RCC 7860 (cell line): ENCODE data around the gene PTPN1.

Source experiments
- DNase-seq: peaks from one replicate; pipeline ENCODE4 v3.0.0-alpha.2; 2015; ENCODE audit warnings: low spot score
- FAIRE-seq: peaks from 2 replicates; lab custom pipeline; 2012; peaks lifted over from hg19 to GRCh38; lab: Jason Lieb, UNC

Gene PTPN1

DNA sequence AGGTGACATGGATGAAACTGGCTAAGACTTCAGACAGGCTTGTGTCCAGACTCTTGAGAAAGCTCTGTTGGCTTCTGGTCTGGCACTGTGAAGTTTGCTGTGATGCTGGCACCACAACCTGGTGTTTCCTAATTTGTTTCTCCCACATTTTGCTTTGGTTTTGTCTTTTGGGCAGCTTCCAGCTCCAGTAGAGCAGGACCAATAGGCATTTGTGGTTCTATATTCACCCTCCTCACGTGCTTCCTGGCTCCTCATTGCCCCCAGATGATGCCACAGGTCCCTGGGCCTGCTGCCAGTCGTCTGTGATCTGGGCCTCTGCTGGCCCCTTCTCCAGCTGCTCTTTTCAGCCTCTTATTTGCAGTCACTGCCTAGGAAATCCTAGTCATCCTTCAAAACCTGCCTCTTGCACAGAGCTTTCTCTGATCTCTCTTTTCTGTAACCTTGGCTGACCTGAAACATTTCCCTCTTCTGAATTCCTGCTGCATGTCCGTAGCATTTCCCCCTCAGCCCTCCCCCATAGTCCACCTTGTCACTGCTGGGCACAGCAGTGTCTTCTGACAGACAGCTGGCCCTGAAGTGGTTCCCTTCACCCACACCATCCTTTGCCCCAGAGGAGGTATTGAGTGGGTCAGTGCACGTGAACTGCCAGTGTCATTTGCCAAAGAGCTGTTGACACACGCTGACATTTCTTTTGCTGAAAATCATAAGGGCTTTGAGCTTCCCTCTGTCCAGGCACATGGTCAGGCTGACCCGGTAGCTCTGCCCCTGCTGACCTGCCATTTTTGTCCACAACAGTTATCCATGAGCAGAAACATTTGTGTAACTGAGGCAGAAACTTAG is 63.0 kb downstream of the PTPN1 start:
- FAIRE-seq = peak; percentile 54
- peak; percentile 57 for DNase-seq

DNA sequence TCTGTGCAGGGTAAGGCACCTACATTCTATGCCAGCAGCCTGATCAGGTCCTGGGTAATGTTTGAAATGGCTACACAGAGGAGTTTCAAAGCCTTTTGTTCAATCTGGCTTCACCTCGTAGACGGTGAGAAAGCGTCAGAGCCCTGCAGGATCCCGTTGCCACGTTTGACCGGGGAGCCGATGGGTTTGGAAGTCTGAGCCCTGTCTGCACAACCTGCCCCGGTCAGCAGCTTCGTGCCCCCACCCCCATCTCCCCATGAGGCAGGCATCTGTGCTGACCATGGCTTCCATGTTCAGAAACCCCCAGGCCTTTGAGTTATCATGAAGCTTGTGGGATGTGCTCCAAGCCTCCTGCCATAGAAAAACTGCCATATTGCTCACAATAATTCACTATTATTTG is 63.9 kb downstream of the PTPN1 start:
- FAIRE-seq (no peak), DNase-seq (no peak)

DNA sequence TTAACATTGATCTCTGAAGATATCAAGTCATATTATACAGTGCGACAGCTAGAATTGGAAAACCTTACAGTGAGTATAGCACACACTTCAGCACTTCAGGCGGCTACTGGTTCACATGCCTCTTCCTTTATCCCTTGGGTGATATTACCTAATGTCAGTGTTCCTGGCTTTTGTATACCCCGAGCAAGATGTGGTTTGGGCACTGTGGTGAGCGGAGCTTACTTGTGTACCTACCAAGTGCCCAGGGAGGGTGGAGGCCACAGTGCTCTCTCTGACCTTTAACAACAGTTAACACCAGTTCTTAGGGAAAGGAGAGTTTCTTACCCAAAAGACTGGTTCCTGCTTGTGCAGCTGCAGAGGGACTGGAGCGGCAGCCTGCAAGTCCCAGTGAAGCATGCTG is 64.4 kb downstream of the PTPN1 start:
- FAIRE-seq = no peak
- no peak for DNase-seq

DNA sequence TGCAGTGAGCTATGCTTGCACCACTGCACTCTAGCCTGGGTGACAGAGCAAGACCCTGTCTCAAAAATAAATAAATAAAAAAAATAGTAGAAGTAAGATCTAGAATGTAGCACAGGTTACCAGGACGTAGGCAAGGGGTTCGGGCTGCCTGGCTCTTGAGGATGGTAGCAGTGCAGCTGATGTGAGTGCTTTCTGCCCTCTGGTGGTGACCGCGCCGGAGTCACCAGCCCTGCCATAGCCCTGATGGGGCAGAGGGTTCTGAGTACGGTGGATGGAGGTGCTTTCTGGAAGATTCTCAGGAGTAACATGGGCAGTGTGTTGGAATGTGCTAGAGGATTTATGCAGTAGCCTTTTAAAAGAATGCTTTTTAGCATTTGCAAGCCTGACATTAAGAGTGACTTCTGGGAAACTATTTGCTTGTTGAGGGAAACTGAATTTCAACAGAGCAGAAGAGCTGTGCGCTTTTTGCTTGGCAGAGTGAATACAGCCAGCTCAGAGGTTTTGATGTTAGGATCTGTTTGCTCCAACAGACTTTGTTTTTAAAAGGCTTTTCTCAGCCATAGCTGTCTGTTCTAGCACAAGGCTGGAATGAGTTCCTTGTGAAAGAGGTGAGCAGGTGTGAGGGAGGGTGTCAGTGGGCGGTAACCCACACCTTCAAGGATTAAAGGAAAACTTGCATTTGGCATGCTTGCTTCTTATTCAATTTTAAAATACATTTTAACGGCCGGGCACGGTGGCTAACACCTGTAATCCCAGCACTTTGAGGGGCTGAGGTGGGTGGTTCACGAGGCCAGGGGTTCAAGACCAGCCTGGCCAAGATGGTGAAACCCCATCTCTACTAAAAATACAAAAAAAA is 65.9 kb downstream of the PTPN1 start:
- no peak for FAIRE-seq
- DNase-seq = peak; percentile 34

DNA sequence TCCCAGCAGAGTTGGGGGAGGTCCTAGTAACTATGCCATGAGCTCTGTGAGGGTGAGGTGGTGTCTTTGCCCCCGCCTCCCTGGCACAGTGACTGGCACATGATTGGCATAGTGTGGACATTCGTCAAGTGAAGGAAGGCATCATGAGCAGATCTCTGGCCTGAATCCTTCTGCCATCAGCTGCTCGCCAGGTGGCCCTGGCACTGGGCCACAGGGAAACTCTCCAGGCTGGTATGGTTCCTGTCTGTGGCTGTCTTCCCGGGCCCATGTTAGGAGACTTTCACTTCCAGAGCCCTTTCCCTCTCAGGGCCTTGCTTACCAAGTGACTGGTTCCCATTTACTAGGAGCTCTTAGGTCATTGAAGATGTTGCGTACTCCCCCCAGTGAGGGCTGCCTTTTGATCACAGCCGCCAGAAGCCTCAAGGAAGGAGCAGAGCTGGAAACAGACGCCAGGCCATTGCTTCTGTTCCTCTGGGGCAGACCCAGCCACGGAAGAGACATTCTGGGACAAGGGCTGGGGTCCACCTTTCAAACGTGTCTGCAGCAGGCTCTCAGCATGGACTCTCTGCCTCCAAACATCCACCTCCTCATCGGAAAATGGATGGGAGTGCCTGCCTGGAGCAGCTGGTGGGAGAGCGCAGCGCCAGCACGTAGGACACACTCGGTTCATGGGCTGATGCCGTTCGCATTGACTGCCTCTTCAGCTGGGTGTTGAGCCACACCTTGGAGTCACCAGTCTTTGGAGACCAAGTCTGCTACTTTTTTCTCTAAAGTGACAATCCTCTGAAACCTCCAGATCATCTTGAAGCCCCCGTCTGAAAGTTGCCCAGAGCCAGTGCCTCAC is 67.2 kb downstream of the PTPN1 start:
- FAIRE-seq (no peak), DNase-seq (no peak)

DNA sequence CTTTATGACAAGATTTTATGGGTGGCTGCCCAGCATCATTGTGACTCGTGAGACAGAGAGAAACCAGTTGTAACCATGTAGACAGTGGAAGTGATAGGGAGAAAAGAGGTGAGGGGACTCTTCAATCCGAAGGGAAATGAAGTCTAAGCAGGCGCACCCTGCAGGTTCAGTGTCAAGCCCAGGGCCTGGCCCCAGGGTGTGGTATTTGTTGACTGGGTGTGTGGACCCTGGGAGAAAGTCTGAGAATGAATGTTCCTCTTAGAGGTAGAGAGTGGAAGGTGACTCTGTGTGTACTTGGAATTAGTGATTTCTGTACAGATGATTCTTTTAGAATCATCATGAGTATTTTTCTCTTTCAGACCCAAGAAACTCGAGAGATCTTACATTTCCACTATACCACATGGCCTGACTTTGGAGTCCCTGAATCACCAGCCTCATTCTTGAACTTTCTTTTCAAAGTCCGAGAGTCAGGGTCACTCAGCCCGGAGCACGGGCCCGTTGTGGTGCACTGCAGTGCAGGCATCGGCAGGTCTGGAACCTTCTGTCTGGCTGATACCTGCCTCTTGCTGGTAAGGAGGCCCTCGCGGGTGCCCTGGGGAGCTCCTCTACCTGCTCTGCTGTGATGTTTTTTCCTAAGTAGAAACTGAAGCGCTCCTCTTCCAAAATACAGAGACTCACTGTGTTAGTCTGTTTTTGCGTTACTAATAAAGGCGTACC is 68.0 kb downstream of the PTPN1 start:
- FAIRE-seq (no peak), DNase-seq (no peak)

DNA sequence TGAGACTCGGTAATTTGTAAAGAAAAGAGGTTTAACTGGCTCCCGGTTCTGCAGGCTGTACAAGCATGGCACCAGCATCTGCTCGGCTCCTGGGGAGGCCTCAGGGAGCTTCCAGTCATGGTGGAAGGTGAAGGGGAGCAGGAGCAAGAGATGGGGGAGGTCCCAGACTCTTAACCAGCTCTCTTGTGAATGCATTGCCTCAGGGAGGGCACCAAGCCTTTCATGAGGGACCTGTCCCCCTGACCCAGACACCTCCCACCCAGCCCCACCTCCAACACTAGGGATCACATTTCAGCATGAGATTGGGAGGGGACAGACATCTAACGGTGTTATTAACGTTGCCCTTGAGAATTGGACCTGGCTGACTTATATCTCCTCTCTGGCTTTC is 68.6 kb downstream of the PTPN1 start:
- DNase-seq (no peak), FAIRE-seq (no peak)

DNA sequence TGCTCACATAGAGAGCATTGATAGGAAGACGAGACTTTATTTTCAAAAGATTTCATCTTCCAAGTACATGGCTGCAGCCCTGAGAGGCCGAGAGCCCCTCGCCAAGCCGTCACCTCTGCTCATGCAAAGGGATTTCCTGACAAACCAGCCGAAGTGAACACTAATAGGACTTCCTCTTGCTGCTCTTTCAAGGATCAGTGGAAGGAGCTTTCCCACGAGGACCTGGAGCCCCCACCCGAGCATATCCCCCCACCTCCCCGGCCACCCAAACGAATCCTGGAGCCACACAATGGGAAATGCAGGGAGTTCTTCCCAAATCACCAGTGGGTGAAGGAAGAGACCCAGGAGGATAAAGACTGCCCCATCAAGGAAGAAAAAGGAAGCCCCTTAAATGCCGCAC is 69.3 kb downstream of the PTPN1 start:
- DNase-seq (no peak), FAIRE-seq (no peak)

DNA sequence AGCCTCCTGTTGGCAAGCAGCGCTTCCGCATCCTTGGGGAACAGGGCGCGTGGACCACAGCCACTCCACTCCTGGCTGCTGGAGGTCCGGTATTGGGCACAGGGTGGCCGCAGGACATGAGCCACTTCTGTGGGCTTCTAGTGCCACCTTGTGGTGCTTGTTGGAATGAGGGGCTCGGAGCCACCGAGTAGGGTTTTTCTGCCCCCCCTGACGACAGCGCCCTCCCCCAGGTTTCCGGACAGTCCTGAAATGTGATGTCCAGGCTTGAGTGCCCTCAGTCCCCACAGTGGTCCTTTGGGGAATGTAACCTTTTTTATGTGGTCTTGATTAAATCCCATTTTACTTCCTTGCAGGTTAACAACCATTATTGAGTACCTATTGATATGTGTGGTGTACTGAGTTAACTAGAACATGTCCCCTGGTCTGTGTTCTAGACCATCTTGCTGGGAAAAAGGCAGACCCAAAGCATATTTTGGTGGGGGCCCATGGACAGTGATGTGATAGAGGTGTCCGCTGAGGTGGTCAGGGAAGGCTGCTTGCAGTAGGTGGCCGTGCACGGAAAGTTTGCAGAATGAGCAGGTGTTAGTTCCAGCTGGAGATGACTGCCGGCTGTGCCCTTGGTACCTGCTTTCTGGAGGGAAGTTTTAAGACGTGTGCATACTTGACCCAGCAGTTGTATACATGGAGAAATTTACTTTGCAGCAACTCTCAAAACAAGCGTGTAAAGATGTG is 70.0 kb downstream of the PTPN1 start:
- FAIRE-seq = no peak

DNA sequence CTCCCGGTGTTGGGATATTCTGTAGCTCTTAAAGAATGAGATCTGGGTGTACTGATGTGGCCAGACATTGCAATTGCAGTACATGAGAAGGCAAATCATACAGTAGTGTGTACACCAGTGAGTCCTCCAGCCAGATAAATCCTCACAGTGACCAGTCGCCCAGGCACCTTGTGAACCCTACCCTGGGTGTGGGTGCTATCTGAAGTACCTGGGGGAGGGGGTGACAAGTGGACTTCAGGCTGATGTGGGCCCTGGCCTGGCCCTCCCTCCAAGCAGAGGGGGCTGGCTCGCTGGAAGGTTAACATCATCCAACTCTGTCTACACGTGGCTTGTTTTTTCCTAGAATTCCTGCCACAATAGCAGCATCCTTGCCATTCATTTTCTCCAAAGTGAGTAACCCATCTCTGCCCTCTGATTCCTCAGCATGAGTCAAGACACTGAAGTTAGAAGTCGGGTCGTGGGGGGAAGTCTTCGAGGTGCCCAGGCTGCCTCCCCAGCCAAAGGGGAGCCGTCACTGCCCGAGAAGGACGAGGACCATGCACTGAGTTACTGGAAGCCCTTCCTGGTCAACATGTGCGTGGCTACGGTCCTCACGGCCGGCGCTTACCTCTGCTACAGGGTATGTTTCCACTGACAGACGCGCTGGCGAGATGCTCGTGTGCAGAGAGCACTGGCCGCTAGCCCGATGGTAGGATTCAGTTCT is 70.8 kb downstream of the PTPN1 start:
- no peak for FAIRE-seq
- DNase-seq = no peak

More for the DNA sequence above, 70.0 kb downstream of the PTPN1 start:
- DNase-seq = peak; percentile 50

DNA sequence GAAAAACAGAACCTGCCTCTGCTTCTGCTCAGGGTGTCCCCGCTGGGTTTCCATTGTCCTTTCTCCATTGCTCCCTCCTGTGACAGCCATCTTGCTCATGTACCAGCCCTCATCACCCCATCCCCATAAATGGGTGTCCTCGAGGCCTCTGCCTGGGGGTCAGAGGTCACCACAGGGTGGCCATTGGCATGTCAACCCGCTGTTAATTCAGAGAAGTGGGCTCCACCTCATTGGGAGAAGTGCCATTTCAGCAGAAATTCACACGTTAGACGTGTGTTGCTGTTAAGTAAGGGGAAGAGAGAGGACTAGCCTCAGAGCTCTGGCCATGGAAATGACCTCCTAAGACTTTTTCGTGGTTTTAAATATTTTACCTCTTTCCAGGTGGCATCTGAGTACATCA is 71.9 kb downstream of the PTPN1 start:
- FAIRE-seq (no peak), DNase-seq (no peak)

DNA sequence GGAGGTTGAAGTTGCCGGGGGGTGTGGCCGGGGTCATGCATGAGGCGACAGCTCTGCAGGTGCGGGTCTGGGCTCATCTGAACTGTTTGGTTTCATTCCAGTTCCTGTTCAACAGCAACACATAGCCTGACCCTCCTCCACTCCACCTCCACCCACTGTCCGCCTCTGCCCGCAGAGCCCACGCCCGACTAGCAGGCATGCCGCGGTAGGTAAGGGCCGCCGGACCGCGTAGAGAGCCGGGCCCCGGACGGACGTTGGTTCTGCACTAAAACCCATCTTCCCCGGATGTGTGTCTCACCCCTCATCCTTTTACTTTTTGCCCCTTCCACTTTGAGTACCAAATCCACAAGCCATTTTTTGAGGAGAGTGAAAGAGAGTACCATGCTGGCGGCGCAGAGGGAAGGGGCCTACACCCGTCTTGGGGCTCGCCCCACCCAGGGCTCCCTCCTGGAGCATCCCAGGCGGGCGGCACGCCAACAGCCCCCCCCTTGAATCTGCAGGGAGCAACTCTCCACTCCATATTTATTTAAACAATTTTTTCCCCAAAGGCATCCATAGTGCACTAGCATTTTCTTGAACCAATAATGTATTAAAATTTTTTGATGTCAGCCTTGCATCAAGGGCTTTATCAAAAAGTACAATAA is 72.5 kb downstream of the PTPN1 start:
- FAIRE-seq = no peak

DNA sequence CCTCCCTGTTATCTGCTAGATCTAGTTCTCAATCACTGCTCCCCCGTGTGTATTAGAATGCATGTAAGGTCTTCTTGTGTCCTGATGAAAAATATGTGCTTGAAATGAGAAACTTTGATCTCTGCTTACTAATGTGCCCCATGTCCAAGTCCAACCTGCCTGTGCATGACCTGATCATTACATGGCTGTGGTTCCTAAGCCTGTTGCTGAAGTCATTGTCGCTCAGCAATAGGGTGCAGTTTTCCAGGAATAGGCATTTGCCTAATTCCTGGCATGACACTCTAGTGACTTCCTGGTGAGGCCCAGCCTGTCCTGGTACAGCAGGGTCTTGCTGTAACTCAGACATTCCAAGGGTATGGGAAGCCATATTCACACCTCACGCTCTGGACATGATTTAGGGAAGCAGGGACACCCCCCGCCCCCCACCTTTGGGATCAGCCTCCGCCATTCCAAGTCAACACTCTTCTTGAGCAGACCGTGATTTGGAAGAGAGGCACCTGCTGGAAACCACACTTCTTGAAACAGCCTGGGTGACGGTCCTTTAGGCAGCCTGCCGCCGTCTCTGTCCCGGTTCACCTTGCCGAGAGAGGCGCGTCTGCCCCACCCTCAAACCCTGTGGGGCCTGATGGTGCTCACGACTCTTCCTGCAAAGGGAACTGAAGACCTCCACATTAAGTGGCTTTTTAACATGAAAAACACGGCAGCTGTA is 73.4 kb downstream of the PTPN1 start:
- DNase-seq = no peak
- FAIRE-seq = no peak

More for the DNA sequence above, 72.5 kb downstream of the PTPN1 start:
- DNase-seq = no peak

DNA sequence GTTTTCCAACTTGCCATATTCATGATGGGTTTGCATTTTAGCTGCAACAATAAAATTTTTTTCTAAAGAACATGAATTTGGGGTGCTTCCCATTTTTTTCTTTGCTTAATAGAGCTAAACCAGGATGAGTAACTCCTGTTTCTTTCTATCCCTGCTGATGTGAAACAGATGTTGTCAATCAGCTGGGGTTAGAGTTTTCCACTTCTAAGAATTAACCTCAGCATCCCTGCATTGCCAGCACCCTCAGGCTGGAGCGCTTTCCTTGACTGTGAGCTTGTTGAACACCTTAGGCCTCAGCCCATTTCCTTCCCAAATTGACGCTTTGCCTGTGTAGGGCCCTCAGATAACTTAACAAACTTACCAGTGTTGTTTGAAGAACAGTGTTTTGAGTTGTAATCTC is 74.5 kb downstream of the PTPN1 start:
- FAIRE-seq (no peak), DNase-seq (no peak)

DNA sequence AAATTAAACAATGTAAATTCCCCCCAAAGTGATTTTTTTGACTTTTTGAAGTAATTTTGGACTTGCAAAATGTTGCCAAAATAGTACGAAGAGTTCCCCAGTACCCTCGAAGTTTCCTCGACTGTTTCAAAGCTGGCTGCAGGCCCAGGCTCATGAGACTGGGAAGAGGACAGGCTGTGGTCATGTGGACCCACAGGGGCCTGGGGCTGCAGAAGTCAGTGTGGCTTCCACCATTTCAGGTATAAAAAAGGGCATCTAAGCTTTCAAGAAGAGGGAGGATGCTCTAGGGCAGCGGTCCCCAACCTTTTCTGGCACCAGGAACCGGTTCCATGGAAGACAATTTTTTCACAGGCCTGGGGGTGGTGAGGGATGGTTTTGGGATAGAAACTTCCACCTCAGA is 75.0 kb downstream of the PTPN1 start:
- no peak for DNase-seq
- no peak for FAIRE-seq

DNA sequence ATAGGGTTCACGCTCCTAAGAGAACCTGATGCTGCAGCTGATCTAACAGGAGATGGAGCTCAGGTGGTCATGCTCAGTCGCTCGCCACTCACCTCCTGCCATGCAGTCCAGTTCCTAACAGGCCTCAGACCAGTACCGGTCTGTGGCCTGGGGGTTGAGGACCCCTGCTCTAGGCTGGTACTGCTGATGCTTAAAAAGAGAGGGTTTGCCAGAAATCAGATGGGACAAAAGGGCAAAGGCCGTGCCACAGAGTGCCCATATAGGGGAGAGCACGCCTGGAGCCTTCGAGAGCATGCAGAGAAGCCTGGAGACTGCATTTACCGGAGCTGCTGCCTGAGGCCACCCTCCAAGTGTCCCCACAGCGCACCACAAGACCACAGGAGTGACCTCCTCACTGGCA is 75.5 kb downstream of the PTPN1 start:
- FAIRE-seq (no peak), DNase-seq (no peak)

DNA sequence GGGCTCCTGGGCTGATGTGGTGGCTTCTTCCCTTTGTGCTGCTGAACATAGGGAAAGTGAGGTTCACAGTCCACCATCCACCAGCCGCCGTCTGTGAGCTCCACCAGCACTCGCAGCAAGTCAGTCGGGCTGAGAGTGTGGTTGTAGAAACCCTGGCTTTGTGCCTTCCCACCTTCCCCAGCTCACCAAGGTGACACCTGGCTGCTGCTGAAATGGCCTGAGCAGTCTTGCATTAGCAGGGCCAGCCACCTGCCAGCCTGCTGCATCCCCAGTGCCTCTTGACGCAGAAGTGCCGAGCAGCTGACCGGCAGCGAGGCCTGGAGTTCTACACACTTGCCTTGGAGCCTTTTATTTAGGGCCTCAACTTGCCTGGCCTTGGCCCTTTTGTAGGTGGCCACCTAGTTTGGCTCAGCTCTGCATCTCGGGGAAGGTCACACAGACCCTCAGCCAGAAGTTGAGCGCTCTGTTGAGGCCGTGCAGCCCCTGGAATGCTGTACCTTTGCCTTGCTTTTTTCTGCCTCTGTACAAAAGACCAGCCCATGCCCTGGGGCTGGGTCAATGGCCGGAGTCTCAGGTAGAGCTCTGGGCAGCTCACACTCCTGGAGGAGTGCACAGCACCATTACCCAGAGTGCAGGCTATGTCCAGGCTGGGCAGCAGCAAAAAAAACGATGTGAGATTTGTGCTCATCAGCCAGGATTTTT is 76.5 kb downstream of the PTPN1 start:
- FAIRE-seq (no peak), DNase-seq (no peak)
